Kidney (tissue), 14 donors: ENCODE results near the gene CELF3. TPM values are rescaled to one million over a fixed set of nuclear protein-coding genes. Genes with fewer than 3 reads are reported as not detected.

Experiments
- DNase-seq, 5 donors: peaks; one replicate each; pipeline ENCODE4 v3.0.0-alpha.2; 2013 to 2020
- FAIRE-seq: peaks from 2 replicates; lab custom pipeline; 2012; peaks lifted over from hg19 to GRCh38; lab: Jason Lieb, UNC
- H3K27ac ChIP-seq, 2 donors: one replicate each; pipeline ENCODE4 v1.7.0; 2013; ENCODE audit warnings: low read depth in 2 of 2, low read length in 2 of 2, inconsistent platforms in 1 of 2
- H3K27me3 ChIP-seq: one replicate; pipeline ENCODE4 v1.7.1; 2013; ENCODE audit warnings: low read length, inconsistent platforms; ENCODE audit not compliant: control insufficient read depth, insufficient read depth
- H3K36me3 ChIP-seq, 3 donors: one replicate each; pipeline versions ENCODE4 v1.7.0 to v1.7.1; 2013; ENCODE audit warnings: low read length in 3 of 3, control low read depth in 1 of 3, inconsistent platforms in 1 of 3; ENCODE audit not compliant: insufficient read depth in 3 of 3, control insufficient read depth in 2 of 3
- H3K4me1 ChIP-seq, 3 donors: one replicate each; pipeline versions ENCODE4 v1.7.0 to v1.7.1; 2013; ENCODE audit warnings: low read length in 3 of 3, inconsistent platforms in 1 of 3, low read depth in 1 of 3; ENCODE audit not compliant: control insufficient read depth in 2 of 3, insufficient read depth in 2 of 3
- H3K4me3 ChIP-seq, 3 donors: one replicate each; pipeline versions ENCODE4 v1.7.0 to v1.8.1; 2013; ENCODE audit warnings: low read length in 3 of 3, control low read depth in 1 of 3, inconsistent platforms in 1 of 3
- H3K9ac ChIP-seq, 3 donors: one replicate each; pipeline versions ENCODE4 v1.7.0 to v1.7.1; 2013; ENCODE audit warnings: low read length in 3 of 3, control low read depth in 1 of 3, inconsistent platforms in 1 of 3
- H3K9me3 ChIP-seq, 3 donors: one replicate each; pipeline versions ENCODE4 v1.7.0 to v1.7.1; 2013; ENCODE audit warnings: low read length in 3 of 3, control low read depth in 1 of 3, inconsistent platforms in 1 of 3; ENCODE audit not compliant: control insufficient read depth in 2 of 3, insufficient read depth in 1 of 3
- intact Hi-C: fragments of 100-400 bp; cut with DNase I; formaldehyde crosslinking; loops from one replicate; pipeline ENCODE4 v1.11.1; 2022
- polyA plus RNA-seq: library from polyadenylated mRNA; stranded (reverse); fragments of 350-450 nt; fragmentation: Illumina TruSeq; extraction: RNeasy Lipid Tissue Mini Kit (QIAGEN cat#74804); gene quantifications from one replicate; pipeline ENCODE4 v1.2.3, GENCODE V29; 2014; ENCODE audit warnings: low read depth, low replicate concordance; ENCODE audit not compliant: insufficient read depth
- total RNA-seq: library from RNA; stranded (reverse); fragmentation: NEBNext Ultra II Directional; extraction: Animal tissue kit (Norgen Biotek cat#: 25700); gene quantifications from one replicate; pipeline ENCODE4 v1.2.1, GENCODE V29; 2021
- TF ChIP-seq, protein P1 (sequence below): IDR thresholded peaks from 3 replicates; pipeline ENCODE4 v1.5.1; 2012; ENCODE audit warnings: mild to moderate bottlenecking, moderate library complexity, borderline replicate concordance; ENCODE audit not compliant: insufficient read depth; ENCODE audit errors: extremely low read depth
- donor health status: control.
- donor health status: control.
- donor health status: control.
- donor health status: control.
- donor health status: control.
- donor health status: DM: yes; HTN: yes; CAD: no.
- donor health status: Normal renal cell carcinoma (clear cell type).

The CELF3 gene
- total and polyA plus RNA-seq, 2 donors from 2014 or later, result 0.39 TPM; not detected in 1

DNA sequence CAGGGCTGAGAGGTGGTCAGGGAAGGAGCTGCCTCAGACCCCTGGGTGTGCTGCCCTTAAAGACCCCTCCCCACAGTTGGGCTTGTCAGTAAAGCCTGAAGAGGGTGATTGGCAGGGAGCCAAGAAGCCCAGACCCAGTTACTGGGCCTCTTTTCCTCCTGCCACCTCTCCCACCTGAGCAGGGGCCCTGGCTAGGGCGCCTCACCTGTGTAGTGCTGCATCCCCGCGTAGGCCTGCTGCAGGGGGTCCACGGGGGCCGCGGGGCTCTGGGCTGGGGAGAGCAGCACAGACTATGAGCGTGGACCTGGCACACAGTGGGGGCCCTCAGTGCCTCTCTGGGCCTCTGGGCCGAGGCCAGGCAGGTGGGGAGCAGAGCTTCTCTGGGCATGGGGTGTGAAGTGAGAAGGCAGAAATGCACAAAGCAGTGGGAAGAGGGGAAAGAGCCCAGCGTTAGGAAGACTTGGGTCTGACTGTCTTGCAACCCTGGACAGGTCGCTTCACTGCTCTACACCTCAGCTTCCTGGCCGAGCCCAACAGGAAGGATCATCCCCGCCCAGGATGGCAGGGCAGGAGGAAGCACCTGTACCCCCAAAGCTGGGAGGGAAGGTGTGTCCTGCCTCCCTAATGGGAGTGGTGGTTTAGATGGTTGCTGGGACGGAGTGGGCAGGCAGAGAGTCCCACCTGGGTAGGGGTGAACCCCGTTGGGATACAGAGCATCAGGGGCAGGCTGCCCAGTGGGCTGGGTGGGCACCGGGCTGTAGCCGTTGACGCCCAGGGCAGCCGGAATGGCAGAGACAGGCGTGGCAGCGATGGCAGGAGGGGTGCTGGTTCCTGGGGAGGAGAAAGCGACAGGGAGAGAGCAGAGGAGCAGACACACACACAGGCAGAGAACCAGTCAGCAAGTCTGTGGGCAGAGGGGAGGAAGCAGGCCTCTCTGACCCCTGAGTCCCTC is 9.9 kb downstream of the CELF3 start:
- H3K9ac ChIP-seq, result no peak overlapping the region
- DNase-seq (no peak), FAIRE-seq (no peak)
- TF ChIP-seq, protein P1, sequence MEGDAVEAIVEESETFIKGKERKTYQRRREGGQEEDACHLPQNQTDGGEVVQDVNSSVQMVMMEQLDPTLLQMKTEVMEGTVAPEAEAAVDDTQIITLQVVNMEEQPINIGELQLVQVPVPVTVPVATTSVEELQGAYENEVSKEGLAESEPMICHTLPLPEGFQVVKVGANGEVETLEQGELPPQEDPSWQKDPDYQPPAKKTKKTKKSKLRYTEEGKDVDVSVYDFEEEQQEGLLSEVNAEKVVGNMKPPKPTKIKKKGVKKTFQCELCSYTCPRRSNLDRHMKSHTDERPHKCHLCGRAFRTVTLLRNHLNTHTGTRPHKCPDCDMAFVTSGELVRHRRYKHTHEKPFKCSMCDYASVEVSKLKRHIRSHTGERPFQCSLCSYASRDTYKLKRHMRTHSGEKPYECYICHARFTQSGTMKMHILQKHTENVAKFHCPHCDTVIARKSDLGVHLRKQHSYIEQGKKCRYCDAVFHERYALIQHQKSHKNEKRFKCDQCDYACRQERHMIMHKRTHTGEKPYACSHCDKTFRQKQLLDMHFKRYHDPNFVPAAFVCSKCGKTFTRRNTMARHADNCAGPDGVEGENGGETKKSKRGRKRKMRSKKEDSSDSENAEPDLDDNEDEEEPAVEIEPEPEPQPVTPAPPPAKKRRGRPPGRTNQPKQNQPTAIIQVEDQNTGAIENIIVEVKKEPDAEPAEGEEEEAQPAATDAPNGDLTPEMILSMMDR, result no peak
- no peak overlapping the region for H3K27ac ChIP-seq
- intact Hi-C loops, result no loop called here
- no peaks in the 10 kb centered on the region for H3K36me3 ChIP-seq
- H3K27me3 ChIP-seq, result no peaks in the 10 kb centered on the region
- H3K9me3 ChIP-seq, result no peaks in the 10 kb centered on the region
- no peaks in the 10 kb centered on the region for H3K4me1 ChIP-seq
- H3K4me3 ChIP-seq, result no peak overlapping the region

DNA sequence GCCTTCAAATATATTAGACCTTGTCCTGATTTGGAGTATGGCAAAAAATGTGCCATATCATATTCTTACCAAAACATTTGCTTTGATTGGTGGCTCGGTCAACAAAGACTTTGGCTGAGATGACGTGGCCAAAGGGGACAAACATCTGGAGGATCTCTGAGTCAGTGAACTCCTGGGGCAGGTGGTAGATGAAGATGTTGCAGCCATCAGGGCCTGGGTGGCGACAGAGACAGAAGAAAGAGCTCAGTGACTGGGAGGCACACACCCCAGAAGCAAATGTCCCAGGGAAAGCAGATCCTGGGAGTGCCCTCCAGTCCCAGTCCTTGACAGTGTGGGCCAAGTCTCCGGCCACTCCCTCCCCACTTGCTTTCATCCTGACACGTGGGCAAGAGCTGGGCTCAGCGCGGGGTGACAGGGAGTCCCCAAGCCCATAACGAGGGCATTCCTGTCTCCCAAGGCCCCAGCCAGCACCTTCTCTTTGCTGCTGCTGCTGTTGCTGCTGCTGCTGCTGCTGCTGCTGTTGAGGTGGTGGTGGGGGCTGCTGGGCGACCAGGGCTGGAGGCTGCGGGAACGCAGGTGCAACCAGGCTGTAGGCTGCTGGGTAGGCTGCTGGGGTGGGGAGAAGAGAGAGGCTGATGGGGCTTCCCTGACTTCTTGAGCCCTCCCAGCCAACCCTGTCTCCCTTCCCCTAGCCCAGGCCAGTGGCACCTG is 10.7 kb downstream of the CELF3 start:
- intact Hi-C loops, result no loop called here

DNA sequence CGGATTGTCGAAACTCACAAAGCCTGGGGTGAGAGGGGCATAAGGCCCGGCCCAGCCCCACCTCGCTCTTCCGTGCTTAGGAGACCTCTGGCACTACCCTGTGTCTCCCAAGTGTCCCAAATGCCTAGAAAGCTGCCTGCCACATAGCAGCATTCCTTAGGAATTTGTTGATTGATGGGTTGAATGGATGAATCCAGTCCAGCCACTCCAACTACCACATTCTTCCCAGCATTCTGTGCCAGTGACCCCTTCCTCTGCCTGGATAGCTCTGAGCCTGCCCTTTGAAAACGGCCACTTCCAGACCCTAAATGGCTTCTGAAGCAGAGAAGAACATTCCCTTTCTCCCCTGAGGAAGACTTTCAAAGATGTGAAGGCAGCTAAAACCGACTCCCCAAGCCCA is 11.5 kb downstream of the CELF3 start:
- Histone ChIP-seq H3K27ac (no peak overlapping the region), H3K4me3 (no peak overlapping the region), H3K27me3 (no peaks in the 10 kb centered on the region), H3K4me1 (no peaks in the 10 kb centered on the region), H3K9me3 (no peaks in the 10 kb centered on the region), H3K36me3 (peaks cover 0 to 8% (median 0%) of the 10 kb centered on the region in 3 donors), H3K9ac (no peak overlapping the region)
- TF ChIP-seq, protein P1, result no peak
- no peak for DNase-seq
- no peak for FAIRE-seq
- intact Hi-C loops, result no loop called here

More for the DNA sequence above, 10.7 kb downstream of the CELF3 start:
- Histone ChIP-seq H3K27ac (no peak overlapping the region), H3K36me3 (peaks cover 0 to 6% (median 0%) of the 10 kb centered on the region in 3 donors), H3K9ac (no peak overlapping the region), H3K9me3 (no peaks in the 10 kb centered on the region), H3K4me3 (no peak overlapping the region), H3K4me1 (no peaks in the 10 kb centered on the region), H3K27me3 (no peaks in the 10 kb centered on the region)
- FAIRE-seq (no peak), DNase-seq (no peak)
- TF ChIP-seq, protein P1, result no peak
